ENCODE results near the gene MAD1L1.

MAD1L1 gene

DNA sequence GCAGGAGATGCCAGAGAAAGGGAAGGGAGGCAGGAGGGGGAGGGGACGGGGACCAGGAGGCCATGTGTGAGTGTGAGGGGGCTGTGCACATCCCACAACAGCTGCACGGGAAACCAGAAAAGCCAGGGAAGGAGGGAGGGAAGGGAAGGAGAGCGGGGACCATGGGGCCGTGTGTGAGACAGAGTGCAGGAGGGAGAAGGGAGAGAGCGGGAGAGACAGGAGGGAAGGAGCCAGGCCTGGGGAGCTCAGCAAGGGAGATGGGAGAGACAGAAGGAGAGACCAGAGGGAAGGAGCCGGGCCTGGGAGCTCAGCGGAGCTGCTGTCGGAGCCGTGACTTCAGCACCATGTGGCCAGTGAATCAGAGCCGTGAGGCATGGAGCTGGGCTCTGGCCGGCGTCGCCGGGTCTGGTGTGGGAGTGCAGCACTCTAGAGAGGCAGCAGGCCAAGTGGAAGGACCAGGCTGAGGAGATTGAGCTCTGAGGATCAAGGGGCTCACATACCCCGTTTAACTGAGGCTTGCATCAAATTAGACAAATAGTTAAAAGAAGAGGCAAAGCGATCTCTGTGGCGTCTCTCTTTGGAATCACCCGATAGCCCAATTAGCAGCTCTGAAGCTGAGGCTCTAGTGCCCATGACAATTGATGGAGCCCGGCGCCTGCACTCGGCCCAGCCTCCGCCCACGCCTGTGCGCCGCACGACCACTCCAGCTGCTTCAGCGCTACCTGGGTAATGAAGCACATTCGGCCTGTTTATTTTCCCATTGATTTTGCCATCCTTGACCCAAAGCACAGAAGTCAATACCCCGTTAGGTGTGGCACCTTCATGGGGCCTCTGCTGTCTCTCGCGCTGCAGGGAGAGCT, 150.4 kb downstream of the MAD1L1 start:
- no peak for DNase-seq

DNA sequence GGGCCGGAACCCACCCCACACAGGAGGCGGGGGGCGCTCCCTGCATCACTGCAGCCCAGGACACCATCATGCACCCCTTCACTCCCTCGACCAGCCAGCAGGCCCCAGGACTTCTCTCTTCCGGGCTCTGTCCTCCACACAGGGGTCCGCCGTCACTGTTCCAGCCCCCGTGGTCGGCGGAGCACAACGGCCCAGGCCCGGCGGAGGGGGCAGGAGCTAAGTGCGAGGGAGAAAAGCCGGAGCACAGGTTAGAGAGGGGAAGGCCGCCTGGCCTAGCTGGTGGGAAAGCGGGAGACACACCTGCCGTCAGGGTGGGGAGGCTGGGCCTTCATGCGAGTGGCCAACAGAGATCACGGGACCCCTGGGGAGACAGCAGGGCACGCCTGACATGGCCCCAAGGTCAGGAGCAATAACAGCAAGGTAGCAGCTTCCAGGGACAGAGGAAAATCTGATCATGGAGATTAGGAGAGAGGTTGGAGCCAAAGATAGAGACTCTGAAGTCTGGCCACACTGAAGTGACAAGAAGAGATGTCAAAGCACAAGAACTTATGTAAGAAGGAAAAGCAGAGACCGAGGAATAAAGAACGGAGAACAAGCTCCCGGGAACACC, 151.1 kb downstream of the MAD1L1 start:
- no peak for DNase-seq

DNA sequence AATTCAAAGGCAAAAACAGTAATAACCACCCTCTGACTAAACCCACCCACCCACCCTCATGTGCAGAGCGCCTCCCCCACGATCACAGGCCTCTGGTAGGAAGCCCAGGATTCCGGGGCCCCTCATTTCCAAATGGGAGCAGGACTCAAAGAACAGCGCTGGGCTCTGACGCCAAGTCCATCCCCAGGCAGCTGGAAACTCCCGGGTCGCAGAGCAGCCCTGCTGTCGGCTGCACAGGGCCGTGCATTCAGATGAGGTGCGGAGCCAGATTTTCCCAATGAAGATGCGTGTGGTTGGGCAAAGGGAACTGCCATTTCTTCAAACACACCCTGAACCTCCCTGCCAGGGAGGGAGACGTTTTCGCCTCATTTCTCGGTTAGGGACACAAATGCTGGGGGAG, 152.3 kb downstream of the MAD1L1 start:
- DNase-seq, result no peak

DNA sequence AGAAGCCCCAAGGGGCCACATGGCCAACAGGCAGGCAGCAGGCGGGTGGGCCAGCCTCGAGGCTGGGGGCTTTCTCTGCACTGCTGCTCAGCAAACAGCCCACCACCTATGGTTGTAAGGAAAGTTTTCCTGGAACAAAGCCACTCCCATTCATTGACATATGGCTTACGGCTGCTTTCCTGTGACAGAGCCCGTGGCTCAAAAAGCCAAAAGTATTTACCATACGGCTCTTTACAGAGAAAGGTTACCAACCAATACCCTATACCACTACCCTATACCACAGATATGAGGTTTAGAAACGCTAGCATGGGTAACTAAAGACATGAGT, 152.7 kb downstream of the MAD1L1 start:
- DNase-seq, result no peak

DNA sequence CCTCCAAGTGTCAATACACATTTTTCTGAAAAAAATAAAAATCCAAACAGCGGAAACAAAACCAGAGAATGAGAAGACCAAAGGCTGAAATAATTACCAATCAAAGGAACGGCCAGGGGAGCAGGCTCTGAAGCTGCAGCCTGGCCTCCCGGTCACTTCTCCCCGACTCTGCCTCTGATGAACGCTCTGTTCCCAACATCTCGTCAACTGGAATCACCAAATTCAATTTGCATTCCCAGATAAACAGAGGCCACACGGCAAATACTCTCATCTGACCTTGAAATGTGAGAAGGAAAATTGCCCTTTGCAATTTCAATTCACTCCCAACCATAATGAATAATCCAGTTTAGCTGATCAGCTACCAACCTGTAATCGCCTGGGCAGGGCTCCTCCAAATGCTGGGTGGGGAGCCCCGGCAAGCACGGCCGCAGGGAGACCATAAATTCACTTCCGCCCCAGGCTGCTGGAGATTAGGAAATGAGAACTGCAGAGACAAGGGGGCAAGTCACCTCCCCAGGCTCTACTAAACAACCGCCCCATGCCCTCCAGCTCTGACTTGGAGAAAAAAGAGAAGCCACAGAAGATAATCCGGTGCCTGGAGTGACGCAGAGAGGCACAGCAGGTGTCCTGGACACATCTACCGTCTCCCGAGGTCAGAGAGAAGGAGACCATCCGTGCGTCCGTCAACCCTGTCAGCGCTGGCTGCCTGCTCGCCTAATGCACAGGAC, 153.2 kb downstream of the MAD1L1 start:
- no peak for DNase-seq

DNA sequence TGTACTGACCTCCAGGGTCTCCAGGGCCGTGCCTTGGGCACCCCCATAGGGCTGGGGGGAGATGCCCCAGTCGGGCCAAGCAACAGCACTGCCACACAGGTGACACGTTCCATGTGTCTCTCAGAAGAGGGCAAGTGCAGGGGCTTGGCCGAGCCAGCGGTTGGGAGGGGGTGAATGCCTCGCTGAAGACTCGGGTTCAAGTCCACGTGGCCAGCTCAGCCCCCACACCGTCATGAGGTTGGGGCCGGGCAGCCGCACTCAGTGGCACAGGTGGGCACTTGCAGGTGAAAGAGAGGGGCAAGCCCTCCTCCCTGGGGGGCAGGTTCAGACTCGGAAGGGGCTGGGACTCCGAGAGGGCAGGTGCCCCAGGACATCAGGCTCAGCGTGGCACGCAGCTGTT, 153.8 kb downstream of the MAD1L1 start:
- no peak for DNase-seq

DNA sequence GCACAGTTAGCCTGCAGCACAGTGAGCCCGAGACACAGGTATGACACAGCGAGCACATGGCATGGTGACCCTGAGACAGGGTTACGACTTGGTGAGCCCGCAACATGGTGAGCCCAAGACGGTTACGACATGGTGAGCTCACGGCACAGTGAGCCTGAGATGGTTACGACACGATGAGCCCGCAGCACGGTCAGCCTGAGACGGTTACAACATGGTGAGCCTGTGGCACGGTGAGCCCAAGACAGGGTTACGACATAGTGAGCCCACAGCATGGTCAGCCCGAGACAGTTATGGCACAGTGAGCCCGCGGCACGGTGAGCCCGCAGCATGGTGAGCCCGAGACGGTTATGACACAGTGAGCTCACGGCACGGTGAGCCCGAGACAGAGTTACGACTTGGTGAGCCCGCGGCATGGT, 156.1 kb downstream of the MAD1L1 start:
- no peak for DNase-seq

DNA sequence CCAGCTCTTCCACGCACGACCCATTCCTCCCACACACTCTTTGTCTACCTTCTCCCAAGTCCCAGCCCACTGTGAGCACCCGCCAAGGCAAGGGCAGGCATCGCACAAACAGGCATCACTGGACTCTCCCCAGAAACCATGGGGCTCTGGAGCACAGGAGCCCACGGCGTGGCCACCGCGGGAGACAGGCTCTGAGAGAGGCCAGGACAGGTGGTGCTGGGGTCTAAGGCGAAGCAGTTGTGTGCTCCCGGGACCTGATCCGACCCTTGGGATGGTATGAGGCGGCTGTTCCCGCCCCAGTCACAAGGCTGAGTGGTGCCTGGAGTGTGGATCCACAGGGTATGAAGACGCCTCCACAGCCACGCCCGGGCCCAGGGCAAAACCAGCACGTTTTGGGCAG, 156.9 kb downstream of the MAD1L1 start:
- DNase-seq, result no peak

DNA sequence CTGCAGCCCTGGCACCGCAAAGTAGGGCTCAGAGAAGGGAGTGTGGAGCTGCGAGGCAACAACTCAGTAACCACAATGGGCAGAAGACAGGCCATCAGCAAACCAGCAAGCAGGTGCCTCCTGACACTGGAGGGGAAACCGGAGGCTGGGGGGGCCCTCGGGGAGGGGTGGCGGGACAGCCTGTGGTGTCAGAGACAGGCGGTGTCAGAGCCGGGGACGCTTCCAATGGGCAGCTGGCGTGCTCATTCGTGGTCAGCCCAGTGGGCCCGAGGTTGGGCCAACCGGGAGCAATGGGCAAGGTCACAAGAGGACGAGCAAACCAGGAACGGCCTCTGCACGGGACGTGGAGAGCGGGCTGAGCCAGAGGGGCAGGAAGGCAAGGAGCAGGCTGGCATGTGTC, 158.1 kb downstream of the MAD1L1 start:
- no peak for DNase-seq

DNA sequence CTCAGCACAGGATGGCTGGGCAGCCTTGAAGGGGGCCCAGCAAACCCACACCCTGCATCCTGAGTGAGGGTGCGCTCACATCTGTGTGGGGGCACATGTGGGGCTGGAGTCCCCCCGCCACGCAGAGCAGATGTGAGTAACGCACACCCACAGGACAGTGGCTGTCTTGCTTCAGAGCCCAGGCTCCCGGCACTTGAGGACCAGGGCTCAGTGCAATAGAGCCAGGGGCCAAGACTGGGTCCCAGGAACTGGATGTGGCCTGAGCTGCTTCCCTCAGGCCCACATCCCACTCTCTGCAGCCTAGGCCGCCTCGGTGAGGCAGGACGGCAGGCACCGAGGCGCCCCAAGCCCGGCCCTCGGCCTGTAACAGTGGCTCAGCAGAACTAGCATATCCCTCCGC, 159.9 kb downstream of the MAD1L1 start:
- DNase-seq, result no peak

DNA sequence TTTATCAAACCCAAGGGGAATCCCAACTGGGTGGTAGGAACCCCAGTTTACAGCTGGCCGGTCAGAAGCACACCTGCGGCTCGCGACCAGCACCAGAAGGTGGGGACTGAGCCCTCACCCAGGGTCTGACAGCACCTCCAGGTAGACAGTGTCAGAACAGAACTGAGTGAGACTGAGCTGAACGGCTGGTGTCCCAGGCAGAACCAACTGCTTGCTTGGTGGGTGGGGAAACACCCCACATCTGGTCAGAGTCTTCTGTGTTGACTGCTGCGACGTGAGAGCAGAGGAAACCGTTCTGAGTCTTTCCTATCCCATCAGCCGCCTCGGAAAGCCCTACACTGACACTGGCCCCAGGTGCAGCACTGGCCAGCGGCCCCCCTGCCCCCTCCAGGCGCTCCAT, 160.7 kb downstream of the MAD1L1 start:
- DNase-seq, result no peak

DNA sequence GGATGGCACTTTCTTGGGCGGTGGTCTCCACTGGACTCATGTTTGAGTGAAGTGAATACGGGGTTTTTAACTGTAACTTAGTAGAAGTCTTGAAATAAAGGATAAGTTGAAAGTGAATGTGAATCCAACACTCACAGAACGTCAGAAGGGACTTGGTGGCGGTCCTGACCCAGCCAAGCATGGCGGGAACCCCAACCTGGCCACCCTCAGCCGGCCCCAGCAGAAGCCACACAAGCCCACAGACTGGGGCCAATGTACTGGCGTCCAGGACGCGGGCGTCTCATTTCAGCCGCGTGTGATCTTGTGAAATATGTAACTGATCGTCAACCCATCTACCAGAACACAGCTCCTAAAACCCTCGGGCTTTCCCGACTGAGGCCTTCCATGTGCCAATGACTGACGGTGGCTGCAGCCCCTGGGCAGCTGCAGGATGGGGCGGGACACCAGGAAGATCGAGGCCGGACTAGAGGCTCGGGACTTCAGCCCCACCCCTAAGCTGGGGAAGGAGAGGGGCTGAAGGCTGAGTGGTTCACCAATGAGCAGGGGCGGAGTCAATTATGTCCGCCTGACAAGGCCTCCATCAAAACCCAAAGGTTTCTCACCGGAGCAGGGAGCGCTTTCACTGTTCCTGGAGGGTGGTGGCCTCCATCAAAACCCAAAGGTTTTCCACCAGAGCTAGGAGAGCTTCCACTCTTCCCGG, 161.5 kb downstream of the MAD1L1 start:
- DNase-seq, result no peak

DNA sequence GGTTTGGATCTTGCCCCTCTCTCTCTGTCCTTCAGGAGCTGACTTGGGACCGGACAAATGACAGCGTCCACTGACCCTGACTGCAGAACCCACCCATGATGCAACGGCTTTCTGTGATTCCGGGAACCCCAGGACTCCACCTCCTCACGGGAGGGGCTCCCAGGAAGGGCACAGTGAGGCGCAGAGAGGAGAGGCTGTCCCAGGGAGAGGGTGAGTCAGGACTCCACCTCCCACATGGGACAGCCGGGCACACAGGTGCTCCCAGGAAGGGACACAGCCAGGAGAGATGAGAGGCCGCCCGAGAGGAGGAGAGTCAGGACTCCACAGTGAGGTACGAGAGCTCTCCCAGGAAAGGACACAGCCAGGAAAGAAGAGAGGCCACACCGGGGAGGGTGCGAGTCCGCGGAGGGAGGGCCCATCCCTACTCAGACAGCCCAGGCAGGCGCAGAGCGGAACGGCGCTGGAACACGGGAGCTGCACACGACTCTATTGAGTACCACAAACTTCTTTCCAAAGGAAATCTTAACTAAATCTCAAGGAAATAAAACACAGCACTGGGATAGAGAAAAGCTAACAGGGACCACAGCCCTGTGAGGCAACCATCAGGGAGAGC, 162.5 kb downstream of the MAD1L1 start:
- DNase-seq, result no peak

DNA sequence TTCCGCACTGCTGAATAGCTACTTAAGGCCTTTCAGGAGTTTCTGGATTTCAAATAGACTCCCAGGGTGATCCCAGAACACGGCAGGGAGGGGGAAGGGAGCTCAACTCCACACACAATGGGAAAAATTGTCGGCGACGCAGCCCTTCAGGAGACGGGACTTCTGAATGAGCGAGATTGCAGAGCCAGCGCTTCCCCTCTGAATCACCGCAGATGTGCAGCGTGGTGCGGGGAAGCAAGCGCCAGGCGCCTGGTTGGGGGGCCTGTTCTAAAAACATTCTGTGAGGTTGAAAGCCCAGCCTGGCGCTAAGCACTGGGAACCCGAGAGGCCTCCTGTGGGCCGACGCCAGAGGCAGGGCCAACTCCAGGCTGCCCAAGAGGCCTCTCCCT, 163.3 kb downstream of the MAD1L1 start:
- no peak for DNase-seq

DNA sequence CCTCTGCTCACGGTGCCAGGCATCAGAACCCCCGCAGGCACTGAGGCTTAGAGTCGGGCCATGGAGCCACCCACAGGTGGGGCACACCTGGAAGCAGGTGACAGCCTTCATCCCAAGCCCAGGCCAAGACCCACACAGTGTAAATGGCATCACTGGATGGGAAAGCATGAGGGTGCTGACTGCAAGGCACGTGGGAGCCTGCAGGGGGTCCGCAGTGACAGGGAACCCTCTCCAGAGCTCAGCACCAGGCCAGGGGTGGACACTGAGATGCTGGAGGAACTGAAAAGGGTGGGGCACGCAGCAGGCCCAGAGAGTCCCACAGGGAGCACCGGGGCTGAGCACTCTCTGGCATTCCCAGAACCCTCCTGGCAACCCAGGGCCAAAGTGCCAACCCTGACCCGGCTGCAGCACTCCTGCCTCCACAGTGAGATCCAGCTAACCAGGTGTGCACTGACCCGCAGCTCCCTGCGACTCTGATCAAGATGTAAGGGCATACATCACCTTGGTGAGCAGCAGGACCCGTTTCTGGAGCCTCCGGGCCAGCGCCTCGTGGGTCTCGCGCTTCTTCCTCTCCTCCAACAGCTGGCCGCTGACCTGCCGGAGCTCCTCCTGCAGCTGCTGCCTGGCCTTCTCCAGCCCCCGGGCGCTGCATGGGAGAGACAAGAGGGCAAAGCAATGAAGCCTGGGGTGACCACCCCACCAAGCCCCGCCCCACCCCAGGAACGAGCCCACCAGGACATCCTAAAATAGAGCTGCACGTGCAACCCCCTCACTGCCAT, 163.9 kb downstream of the MAD1L1 start:
- DNase-seq, result no peak

DNA sequence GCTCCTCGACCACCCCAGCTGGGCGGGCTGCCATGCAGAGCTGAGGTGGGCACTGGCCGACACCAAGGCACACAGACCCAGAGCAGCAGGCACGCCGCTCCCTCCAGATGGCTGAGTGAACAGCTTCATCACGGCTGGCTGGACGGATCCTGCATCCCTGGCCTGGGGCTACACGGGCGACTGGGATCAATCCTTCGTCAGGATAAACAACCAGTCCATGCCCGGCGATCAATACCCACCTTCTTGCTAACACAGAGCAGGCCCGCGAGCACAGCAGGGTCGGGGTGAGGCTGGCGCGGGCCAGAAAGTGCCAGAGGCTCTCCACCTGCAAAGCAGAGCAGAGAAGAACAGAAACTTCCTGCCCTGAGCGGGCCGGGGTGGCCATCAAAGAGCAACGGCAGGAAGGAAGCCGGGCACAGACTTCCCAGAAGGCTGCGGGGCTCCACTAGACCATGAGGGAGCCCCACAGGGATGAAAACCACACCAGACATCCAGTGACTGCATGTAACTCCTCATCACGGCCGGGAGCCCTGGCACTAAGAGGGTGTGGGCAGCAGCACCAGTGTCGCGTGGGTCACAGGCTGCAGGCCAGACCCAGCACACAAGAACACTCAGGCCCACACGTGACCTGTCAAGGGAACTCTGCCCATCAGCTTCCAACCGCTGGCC, 166.4 kb downstream of the MAD1L1 start:
- peak in 2 of 5 experiments; percentile 13 to 16 for DNase-seq

DNA sequence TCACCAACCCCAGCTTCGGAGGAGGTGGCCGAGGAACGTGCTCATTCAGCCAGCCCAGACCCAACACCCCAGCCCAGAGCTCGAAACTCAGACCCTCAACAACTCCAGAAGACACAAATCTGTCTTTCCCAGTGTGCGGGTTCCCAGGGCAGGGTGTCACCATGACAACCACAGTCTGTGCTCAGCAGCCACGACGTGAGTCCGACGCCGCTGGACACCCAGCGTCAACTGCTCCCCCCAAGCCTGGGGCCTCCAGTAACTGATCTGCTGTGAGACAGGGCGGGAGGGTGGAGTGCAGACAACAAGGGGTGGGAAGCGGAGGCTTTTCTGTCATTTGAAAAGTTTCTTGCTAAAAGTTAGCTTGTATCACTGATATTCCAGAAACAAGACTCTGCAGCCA, 167.2 kb downstream of the MAD1L1 start:
- no peak for DNase-seq

DNA sequence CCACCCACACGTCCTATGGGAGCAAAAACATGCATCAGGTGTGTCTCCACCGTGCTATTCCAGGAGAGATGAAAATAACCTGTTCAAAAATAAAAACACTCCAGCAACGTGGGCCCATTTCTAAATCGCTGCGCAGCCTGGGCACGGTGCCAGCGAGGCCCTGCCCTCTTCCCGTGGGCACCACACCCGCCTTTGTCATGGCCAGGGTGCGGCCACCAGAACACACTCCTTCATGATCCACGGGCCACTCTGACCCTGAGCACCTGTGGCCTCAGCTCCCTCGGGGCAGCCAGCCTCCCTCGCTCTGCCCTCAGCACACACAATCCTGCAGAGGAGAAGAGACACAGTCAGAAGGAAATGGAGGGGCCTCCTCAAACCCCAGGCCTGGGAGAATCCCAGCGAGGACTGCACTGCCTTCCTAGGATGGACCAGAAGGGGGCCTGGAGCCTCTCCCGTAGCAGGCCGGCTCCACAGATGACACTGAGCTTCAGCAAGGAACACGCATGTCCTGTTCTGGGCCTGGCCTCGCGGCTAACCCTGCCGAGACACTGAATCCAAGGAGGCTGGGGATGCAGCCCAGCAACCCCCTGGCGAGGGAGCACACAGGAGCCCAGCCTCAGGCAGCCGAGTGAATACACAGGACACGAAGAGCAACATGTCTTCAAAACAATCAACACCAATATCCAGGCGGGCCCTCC, 169.0 kb downstream of the MAD1L1 start:
- no peak for DNase-seq

DNA sequence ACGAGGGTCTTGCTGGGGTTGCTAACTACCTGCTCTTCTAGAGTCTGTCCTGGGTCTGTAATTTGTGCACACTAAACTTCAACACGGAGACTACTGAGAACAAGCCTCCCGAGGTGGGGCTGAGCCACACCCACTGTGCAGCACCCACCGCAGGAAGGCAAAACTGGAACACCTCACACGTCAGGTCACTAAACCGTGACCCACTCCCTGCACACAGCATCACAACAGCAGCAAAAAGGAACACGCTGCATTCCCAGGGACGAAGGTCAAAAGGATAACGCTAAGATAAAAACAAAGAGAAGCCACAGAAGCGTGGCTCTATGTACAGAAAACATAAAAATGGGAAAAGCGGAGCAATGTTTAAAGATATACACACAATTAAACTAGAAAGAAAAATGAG, 170.1 kb downstream of the MAD1L1 start:
- no peak for DNase-seq

DNA sequence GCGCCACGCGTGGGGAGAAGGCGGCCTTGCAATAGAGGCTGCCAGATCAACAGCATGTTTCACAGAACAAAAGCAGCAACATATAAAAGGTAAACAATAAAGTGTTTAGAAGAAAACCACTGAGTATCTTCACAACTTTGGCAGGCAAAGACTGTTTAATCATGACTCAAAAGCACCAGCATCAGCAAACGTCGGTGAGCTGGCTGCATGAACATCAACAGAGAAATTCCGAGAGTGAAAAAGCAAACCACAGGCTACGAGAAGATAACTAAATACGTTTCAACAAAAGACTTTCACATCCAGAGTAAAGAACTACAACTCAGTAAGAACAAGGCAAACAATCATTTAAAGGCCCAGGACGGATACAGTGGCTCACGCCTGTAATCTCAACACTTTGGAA, 172.0 kb downstream of the MAD1L1 start:
- DNase-seq, result no peak

Measured in T-helper 2 cell (primary cell).